Brain pericyte (primary cell): ENCODE results near the gene CABP7.

Experiments
- DNase-seq: peaks from one replicate; pipeline ENCODE4 v3.0.0-alpha.2; 2012; ENCODE audit warnings: low read depth, low spot score

The CABP7 gene

DNA sequence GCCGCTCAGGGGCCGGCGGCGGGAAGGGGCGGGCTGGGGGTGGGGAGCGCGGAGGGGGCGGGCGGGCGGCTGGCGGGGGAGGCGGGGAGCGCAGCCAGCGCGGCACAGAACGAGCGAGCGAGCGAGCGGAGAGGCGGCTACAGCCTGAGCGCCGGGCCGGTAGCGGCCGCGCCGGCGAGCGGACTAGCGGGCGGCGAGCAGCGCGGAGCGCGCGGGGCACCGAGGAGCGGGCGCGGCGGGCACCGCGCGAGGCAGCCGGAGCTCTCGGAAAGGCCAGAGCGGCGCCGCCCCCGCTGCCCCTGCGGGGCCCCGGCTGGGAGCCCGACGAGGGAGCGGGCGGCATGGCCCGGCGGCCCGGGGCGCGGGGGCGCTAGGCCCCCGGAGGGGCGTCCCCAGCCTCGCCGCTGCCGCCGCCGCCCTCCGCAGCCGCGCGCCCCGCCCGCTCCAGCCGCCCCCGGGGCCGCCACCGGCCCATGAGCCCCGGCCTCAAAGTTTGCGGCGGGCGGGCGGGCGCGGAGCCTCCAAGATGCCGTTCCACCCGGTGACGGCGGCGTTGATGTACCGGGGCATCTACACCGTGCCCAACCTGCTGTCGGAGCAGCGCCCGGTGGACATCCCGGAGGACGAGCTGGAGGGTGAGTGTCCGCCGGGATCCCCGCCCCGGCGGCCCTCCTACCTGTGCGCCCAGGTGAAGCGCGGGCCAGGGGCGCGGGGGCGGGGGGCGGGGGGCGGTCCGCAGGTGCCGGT lies at the start of gene CABP7:
Gene CABP7, plus strand, starts transcription at position 105 of the 747 bp plus-strand sequence. Its CDS starts 422 bp downstream, at position 527.
- DNase-seq: no peak

- no peak for DNase-seq
Measured at GRCh38 chr22:29670626-29671025, 49.2 kb upstream of the CABP7 start.

GRCh38 chr22:29673361-29674066 lies 46.3 kb upstream of the CABP7 start:
- DNase-seq: no peak

DNA sequence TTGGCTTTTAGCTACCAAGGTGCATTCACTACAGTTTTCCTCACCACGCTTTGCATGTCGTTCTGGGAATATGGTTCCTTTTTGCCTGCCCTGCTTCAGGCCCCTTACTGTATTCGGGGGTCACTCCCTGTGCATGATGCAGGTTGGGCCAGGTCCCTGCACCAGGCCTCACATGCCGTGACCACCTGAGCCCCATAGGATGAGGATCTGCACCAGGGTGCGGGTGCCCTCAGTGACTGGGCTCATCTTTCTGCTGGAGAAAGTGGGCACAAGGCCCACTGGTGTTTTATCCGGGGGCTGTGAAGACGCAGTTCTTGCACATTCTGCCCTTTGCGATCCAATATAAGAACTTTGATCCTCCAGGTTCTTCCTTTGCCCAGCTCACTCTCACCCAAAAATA lies 45.7 kb upstream of the CABP7 start:
- DNase-seq: no peak

DNA sequence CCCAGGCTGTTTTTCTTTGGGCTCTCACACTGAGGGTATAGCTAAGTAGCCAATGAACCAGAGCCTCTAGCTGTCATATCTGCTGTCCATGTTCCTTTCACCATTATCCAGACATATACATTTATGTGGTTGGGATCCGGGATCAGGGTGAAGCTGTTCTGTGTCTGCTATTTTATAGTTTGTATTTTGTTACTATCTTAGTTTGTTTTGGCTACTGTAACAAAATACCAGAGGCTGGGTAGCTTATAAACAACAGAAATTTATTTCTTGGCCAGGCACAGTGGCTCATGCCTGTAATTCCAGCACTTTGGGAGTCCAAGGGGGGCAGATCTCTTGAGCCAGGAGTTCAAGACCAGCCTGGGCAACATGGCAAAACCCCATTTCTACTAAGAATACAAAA lies 40.5 kb upstream of the CABP7 start:
- DNase-seq: no peak

GRCh38 chr22:29683536-29683935 lies 36.3 kb upstream of the CABP7 start:
- no peak for DNase-seq

DNA sequence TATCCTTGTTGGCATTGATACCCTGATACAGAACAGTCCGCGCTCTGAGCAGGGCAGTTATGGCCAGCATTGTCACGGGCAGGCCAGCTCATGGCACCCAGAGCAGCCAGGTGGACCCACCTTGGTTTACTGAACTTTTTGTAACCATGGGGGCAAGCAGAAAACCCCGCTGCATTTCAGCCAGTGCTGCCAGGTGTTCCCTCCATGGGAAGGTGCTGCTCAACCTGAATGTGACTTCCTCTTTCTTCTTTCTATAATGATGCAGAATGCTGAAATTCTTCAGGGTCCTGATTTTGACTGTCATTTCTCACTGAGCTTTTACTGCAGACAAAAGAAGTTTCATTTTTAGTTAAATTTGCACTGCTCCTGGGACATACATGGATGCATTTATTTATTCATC lies 35.6 kb upstream of the CABP7 start:
- DNase-seq: no peak

DNA sequence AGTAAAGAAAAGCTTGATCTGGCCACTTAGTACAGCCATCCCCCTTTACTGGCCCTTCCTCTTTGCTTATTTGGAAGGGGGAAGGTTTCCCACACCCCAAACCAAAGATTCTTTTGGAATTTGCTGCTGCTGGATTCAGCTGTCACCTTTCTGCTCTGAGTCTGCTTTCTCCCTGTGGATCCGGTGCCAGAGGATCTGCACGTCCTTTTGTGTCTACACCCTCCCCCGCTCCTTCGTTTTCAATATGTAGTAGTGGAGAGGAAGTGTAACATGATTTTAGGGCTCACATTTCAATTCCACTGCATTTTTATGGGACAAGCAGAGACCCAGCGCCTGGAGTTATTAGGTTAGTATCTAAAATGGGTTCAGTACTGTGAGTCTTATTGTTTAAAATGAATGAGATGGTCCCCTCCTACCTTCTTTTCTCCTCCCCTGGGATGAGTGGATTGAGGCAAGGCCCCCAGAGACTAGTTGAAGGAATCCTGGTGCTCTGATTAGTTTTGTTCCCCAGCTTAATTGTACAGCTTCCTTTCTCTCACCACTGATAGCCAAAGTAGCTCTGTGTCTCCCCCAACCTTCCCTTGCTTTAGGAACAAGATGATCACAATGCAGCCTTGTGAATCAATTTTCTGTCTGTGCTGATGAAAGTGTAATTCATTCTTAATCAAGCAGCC lies 30.5 kb upstream of the CABP7 start:
- DNase-seq: no peak

DNA sequence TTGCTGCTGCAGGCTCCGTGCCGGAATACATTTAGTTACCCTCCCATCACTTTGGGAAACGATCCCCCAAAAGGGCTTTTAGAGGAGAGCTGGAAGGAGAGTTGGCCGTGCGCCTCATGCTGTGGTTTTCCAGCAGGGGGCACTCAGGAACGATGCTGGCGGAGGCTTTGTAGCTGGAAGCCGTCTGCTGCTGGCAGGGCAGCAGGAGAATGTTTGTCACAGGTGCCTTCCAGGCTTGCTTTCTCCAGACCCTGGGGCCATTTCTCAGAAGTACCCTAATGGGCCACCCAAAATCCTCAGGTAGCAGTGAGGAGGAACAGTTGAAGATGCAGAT lies 30.0 kb upstream of the CABP7 start:
- no peak for DNase-seq

DNA sequence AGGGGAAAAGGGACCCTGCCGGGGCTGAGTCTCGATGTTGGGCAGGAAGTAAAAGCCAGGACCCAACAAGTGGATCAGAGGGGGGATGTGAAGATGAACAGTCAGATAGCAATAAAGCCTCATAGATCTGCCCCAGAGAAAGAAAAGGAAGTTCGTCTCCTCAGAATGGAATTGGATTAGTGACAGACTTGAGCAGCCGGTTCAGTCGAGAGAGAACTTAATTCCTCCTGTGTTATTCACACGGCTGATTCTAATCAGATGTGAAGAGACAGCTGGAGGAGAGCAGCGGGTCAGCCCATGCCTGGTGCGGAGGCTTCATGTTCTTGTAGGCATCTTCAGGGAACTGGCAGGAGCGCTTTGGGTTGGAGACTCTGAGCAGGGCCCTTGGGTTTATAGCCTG lies 29.3 kb upstream of the CABP7 start:
- no peak for DNase-seq

DNA sequence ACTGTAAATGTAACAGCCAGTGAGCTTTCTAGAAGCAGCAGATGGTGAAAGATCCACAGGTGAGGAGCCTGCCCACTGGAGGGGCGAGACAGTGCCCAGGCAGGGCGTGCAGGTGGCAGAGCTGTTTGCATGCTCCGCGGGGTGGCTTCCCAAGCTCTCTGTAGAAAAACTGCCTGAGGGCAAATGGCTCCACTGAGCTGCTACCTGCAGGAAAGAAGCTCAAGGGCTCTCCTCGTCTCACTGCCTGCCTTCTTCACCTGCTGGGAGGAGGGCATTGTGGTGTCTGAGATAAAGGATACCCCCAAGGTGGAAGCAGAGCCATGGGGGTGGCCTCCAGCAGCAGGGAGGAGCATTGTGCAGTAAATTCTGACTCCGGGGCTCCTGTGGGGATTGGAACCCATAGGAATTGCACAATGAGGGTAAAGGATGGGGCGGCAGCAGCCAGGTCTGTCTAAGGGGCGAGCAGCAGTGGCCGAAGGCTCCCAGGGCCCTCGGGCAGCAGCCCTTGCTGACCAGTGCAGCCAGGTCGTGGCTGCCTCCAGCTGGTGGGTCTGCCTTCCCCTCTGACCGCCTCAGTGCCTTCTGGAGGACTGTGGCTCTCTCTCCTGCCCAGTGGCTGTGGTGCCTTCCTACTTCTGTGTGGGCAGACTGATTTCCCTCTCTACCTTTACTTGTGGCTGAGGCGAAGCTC lies 28.0 kb upstream of the CABP7 start:
- no peak for DNase-seq

DNA sequence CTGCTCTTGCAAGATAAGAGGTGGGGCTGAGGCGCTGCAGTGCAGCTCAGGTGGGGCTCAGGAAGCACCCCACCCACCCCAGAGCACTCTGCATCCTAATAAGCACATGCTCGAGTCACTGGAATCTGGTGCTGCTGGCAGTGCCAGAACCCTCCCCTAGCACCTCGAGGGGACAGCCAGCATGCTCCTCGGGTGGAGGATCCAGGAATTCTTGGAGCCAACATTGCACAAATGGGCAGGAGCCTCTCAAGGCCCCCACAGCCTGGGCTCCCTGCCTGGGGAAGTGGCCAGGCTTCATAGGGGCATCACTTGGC lies 27.5 kb upstream of the CABP7 start:
- no peak for DNase-seq

DNA sequence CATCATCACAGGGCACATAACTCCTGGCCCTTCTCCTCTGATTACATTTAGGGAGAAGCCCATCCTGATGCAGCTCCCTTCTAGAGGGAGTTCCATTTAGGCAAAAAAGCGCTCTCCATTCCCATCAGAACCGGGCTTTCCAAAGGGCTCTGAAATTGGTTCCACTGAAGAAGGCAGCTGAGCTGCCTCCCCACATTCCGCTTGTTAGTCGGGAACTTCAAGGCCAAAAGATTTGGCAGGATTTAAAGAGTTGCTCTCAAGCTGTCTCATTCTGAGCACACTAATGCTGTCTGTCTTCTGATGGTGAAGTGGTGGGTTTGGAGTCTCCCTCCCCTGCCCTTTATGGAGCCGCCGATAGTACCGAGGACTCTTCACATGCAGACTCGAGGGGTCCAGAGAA lies 26.6 kb upstream of the CABP7 start:
- no peak for DNase-seq

DNA sequence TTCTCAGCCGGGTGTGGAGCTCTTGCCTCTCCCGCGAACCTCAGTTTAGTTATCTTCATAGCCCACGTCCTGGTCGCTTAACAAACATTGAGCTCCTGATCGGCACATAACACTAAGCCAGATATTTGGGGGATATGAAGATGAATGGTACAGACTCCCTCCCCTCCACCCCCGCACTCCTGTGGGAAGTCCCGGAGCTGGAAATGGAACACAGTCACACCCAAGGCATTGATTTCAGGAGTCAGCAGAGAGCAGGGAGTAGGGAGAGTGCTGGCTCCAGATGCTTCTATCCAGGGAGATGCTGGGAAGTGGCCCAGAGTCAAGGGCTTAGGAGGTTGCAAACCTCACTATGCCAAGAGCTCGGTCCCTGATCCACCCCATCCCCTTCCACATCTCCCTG lies 26.1 kb upstream of the CABP7 start:
- DNase-seq: no peak

GRCh38 chr22:29695129-29695926 lies 24.5 kb upstream of the CABP7 start:
- no peak for DNase-seq

GRCh38 chr22:29697853-29698598 lies 21.8 kb upstream of the CABP7 start:
- no peak for DNase-seq

DNA sequence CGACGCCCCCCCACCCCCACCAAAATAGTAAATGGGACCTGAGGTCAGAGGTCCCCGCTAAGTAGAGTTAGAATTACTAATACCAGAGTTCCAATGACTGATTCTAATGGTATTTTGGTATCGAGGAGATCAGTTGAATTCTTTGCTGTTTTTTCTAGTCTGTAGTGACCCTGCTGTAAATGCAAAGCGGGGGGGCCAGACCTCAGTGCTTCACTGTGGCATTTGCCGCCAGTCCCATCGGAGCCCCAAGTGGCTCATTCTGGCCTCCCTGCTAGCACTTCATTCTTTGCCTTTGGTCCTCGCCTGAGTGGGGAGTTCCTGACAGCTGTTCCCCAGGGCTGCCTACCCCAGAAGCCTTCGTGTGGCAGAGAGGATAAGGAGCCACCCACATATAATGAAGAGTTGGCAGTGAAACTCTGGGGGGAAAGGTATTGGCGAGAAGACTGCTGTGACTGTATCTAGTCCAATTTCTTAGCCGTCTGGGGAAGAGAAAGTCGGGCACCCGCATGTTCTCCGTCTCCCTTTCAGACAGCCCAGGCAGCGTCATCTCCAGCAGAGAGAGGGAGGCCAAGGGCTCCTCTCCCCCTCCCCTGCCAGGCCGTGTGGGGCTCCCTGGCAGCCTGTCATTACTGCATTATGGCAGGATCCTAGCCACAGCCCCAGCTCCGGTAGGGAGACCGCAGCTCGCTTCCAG lies 19.4 kb upstream of the CABP7 start:
- DNase-seq: no peak

- DNase-seq: no peak
Measured at GRCh38 chr22:29700900-29701154, 19.0 kb upstream of the CABP7 start.

GRCh38 chr22:29701155-29701999 lies 18.4 kb upstream of the CABP7 start:
- DNase-seq: no peak
